Measurements from ENCODE around the gene MRPS35.
A peak's percentile ranks its signal among the peaks of the same experiment; 100 is the strongest.

Gene MRPS35

GRCh38 chr12:27710592-27711316 is at the start of gene MRPS35:
TSS of gene MRPS35 (plus strand) at chr12:27710832. CDS start at chr12:27710844, 12 bp downstream.
- peak; percentile 90 for DNase-seq

- DNase-seq, result no peak
Measured at GRCh38 chr12:27665704-27666103, 44.9 kb upstream of the MRPS35 start.

GRCh38 chr12:27666510-27666909 is 44.1 kb upstream of the MRPS35 start:
- DNase-seq, result no peak

GRCh38 chr12:27667540-27667939 is 43.1 kb upstream of the MRPS35 start:
- DNase-seq, result no peak

- no peak for DNase-seq
Measured at GRCh38 chr12:27672051-27672450, 38.6 kb upstream of the MRPS35 start.

- DNase-seq, result no peak
Measured at GRCh38 chr12:27672643-27673042, 38.0 kb upstream of the MRPS35 start.

GRCh38 chr12:27673101-27673718 is 37.4 kb upstream of the MRPS35 start:
- no peak for DNase-seq

GRCh38 chr12:27674989-27675388 is 35.6 kb upstream of the MRPS35 start:
- DNase-seq, result no peak

- DNase-seq, result no peak
Measured at GRCh38 chr12:27680619-27681018, 30.0 kb upstream of the MRPS35 start.

GRCh38 chr12:27682534-27682933 is 28.1 kb upstream of the MRPS35 start:
- no peak for DNase-seq

GRCh38 chr12:27685274-27685673 is 25.4 kb upstream of the MRPS35 start:
- no peak for DNase-seq

GRCh38 chr12:27686147-27686546 is 24.5 kb upstream of the MRPS35 start:
- no peak for DNase-seq

GRCh38 chr12:27688671-27689070 is 22.0 kb upstream of the MRPS35 start:
- DNase-seq, result no peak

GRCh38 chr12:27689558-27690180 is 21.0 kb upstream of the MRPS35 start:
- no peak for DNase-seq

- DNase-seq, result no peak
Measured at GRCh38 chr12:27693403-27693802, 17.2 kb upstream of the MRPS35 start.

GRCh38 chr12:27695556-27696292 is 14.9 kb upstream of the MRPS35 start:
- no peak for DNase-seq

- no peak for DNase-seq
Measured at GRCh38 chr12:27696293-27696652, 14.4 kb upstream of the MRPS35 start, which contains the start of gene REP15. TSS of gene REP15 (plus strand) at chr12:27696447. CDS start at chr12:27696563, 116 bp downstream.

- DNase-seq, result no peak
Measured at GRCh38 chr12:27696864-27697564, 13.6 kb upstream of the MRPS35 start.

GRCh38 chr12:27703720-27704452 is 6.7 kb upstream of the MRPS35 start:
- peak; percentile 38 for DNase-seq

- no peak for DNase-seq
Measured at GRCh38 chr12:27705263-27705662, 5.4 kb upstream of the MRPS35 start.

GRCh38 chr12:27707216-27707615 is 3.4 kb upstream of the MRPS35 start:
- DNase-seq, result no peak
